Kidney (tissue), 14 donors: Measurements from ENCODE around the gene ASTL. TPM values are rescaled to one million over a fixed set of nuclear protein-coding genes. Genes with fewer than 3 reads are reported as not detected.

Experiments
- DNase-seq, 5 donors: peaks; one replicate each; pipeline ENCODE4 v3.0.0-alpha.2; 2013 to 2020
- FAIRE-seq: peaks from 2 replicates; lab custom pipeline; 2012; peaks lifted over from hg19 to GRCh38; lab: Jason Lieb, UNC
- H3K27ac ChIP-seq, 2 donors: one replicate each; pipeline ENCODE4 v1.7.0; 2013; ENCODE audit warnings: low read depth in 2 of 2, low read length in 2 of 2, inconsistent platforms in 1 of 2
- H3K27me3 ChIP-seq: one replicate; pipeline ENCODE4 v1.7.1; 2013; ENCODE audit warnings: low read length, inconsistent platforms; ENCODE audit not compliant: control insufficient read depth, insufficient read depth
- H3K36me3 ChIP-seq, 3 donors: one replicate each; pipeline versions ENCODE4 v1.7.0 to v1.7.1; 2013; ENCODE audit warnings: low read length in 3 of 3, control low read depth in 1 of 3, inconsistent platforms in 1 of 3; ENCODE audit not compliant: insufficient read depth in 3 of 3, control insufficient read depth in 2 of 3
- H3K4me1 ChIP-seq, 3 donors: one replicate each; pipeline versions ENCODE4 v1.7.0 to v1.7.1; 2013; ENCODE audit warnings: low read length in 3 of 3, inconsistent platforms in 1 of 3, low read depth in 1 of 3; ENCODE audit not compliant: control insufficient read depth in 2 of 3, insufficient read depth in 2 of 3
- H3K4me3 ChIP-seq, 3 donors: one replicate each; pipeline versions ENCODE4 v1.7.0 to v1.8.1; 2013; ENCODE audit warnings: low read length in 3 of 3, control low read depth in 1 of 3, inconsistent platforms in 1 of 3
- H3K9ac ChIP-seq, 3 donors: one replicate each; pipeline versions ENCODE4 v1.7.0 to v1.7.1; 2013; ENCODE audit warnings: low read length in 3 of 3, control low read depth in 1 of 3, inconsistent platforms in 1 of 3
- H3K9me3 ChIP-seq, 3 donors: one replicate each; pipeline versions ENCODE4 v1.7.0 to v1.7.1; 2013; ENCODE audit warnings: low read length in 3 of 3, control low read depth in 1 of 3, inconsistent platforms in 1 of 3; ENCODE audit not compliant: control insufficient read depth in 2 of 3, insufficient read depth in 1 of 3
- CTCF ChIP-seq: IDR thresholded peaks from 3 replicates; pipeline ENCODE4 v1.5.1; 2012; ENCODE audit warnings: mild to moderate bottlenecking, moderate library complexity, borderline replicate concordance; ENCODE audit not compliant: insufficient read depth; ENCODE audit errors: extremely low read depth
- intact Hi-C: fragments of 100-400 bp; cut with DNase I; formaldehyde crosslinking; loops from one replicate; pipeline ENCODE4 v1.11.1; 2022
- polyA plus RNA-seq: library from polyadenylated mRNA; stranded (reverse); fragments of 350-450 nt; fragmentation: Illumina TruSeq; extraction: RNeasy Lipid Tissue Mini Kit (QIAGEN cat#74804); gene quantifications from one replicate; pipeline ENCODE4 v1.2.3, GENCODE V29; 2014; ENCODE audit warnings: low read depth, low replicate concordance; ENCODE audit not compliant: insufficient read depth
- total RNA-seq: library from RNA; stranded (reverse); fragmentation: NEBNext Ultra II Directional; extraction: Animal tissue kit (Norgen Biotek cat#: 25700); gene quantifications from one replicate; pipeline ENCODE4 v1.2.1, GENCODE V29; 2021
- donor health status: control.
- donor health status: control.
- donor health status: control.
- donor health status: control.
- donor health status: control.
- donor health status: DM: yes; HTN: yes; CAD: no.
- donor health status: Normal renal cell carcinoma (clear cell type).

ASTL gene
- total and polyA plus RNA-seq, 2 donors from 2014 or later = not detected

GRCh38 chr2:96075199-96075771, 63.0 kb downstream of the ASTL start:
- H3K9ac ChIP-seq = no peak overlapping the region
- intact Hi-C loops = no loop called here
- peaks cover 0 to 15% (median 4%) of the 10 kb centered on the region in 3 donors for H3K9me3 ChIP-seq
- no peaks in the 10 kb centered on the region for H3K36me3 ChIP-seq
- no peak overlapping the region for H3K4me3 ChIP-seq
- no peak for DNase-seq
- H3K4me1 ChIP-seq = no peaks in the 10 kb centered on the region
- TF ChIP-seq CTCF = no peak
- H3K27ac ChIP-seq = no peak overlapping the region
- no peaks in the 10 kb centered on the region for H3K27me3 ChIP-seq
- no peak for FAIRE-seq

- no peak for FAIRE-seq
- intact Hi-C loops = no loop called here
Measured at GRCh38 chr2:96074156-96074555, 64.1 kb downstream of the ASTL start.

GRCh38 chr2:96073170-96073775, 65.0 kb downstream of the ASTL start:
- Histone ChIP-seq H3K4me3 (no peak overlapping the region), H3K9ac (no peak overlapping the region), H3K27me3 (no peaks in the 10 kb centered on the region), H3K4me1 (no peaks in the 10 kb centered on the region), H3K36me3 (no peaks in the 10 kb centered on the region), H3K27ac (no peak overlapping the region), H3K9me3 (peaks cover 0 to 15% (median 4%) of the 10 kb centered on the region in 3 donors)
- intact Hi-C loops = no loop called here
- DNase-seq (no peak), FAIRE-seq (no peak)
- no peak for TF ChIP-seq CTCF

More at GRCh38 chr2:96074156-96074555, 64.1 kb downstream of the ASTL start:
- no peak overlapping the region for H3K27ac ChIP-seq
- no peak for DNase-seq
- no peaks in the 10 kb centered on the region for H3K4me1 ChIP-seq
- H3K27me3 ChIP-seq = no peaks in the 10 kb centered on the region
- H3K9me3 ChIP-seq = peaks cover 0 to 15% (median 4%) of the 10 kb centered on the region in 3 donors
- no peak for TF ChIP-seq CTCF
- no peak overlapping the region for H3K9ac ChIP-seq
- H3K4me3 ChIP-seq = no peak overlapping the region
- H3K36me3 ChIP-seq = no peaks in the 10 kb centered on the region

Other genes with a start within 250 kb of the ASTL start
- gene ANKRD36C, start 146.7 kb downstream of the ASTL start, total RNA-seq = 26.2 TPM
- 0.15 TPM for gene ANKRD36C, start 146.7 kb downstream of the ASTL start, polyA plus RNA-seq
- 2.7 TPM for gene GPAT2, start 103.6 kb downstream of the ASTL start, total RNA-seq
- 1.1 TPM for gene GPAT2, start 103.6 kb downstream of the ASTL start, polyA plus RNA-seq
- 1.4 TPM for gene ADRA2B, start 21.9 kb downstream of the ASTL start, total RNA-seq
- 4.8 TPM for gene ADRA2B, start 21.9 kb downstream of the ASTL start, polyA plus RNA-seq
- 11.8 TPM for gene DUSP2, start 6.9 kb upstream of the ASTL start, total RNA-seq
- gene DUSP2, start 6.9 kb upstream of the ASTL start, polyA plus RNA-seq = 5.6 TPM
- 112 TPM for gene STARD7, start 70.3 kb upstream of the ASTL start, total RNA-seq
- gene STARD7, start 70.3 kb upstream of the ASTL start, polyA plus RNA-seq = 96.6 TPM
- gene TMEM127, start 127.5 kb upstream of the ASTL start, total RNA-seq = 72.3 TPM
- gene TMEM127, start 127.5 kb upstream of the ASTL start, polyA plus RNA-seq = 37.4 TPM
- gene CIAO1, start 127.7 kb upstream of the ASTL start, total RNA-seq = 63.0 TPM
- 48.2 TPM for gene CIAO1, start 127.7 kb upstream of the ASTL start, polyA plus RNA-seq
- 118 TPM for gene SNRNP200, start 167.0 kb upstream of the ASTL start, total RNA-seq
- 46.7 TPM for gene SNRNP200, start 167.0 kb upstream of the ASTL start, polyA plus RNA-seq
- gene ITPRIPL1, start 186.8 kb upstream of the ASTL start, total RNA-seq = 1.2 TPM
- 0.73 TPM for gene ITPRIPL1, start 186.8 kb upstream of the ASTL start, polyA plus RNA-seq
- gene NCAPH, start 197.3 kb upstream of the ASTL start, total RNA-seq = 0.72 TPM
- gene NCAPH, start 197.3 kb upstream of the ASTL start, polyA plus RNA-seq = 0.17 TPM